DND-41 (cell line): ENCODE results near the gene DGUOK.

Experiments used
- EZH2 ChIP-seq: IDR thresholded peaks from 3 replicates; pipeline ENCODE4 v1.6.1; 2012; ENCODE audit warnings: borderline replicate concordance, low read depth, mild to moderate bottlenecking, moderate library complexity, low read length, inconsistent platforms; ENCODE audit not compliant: severe bottlenecking
- TF ChIP-seq, protein P1 (sequence below): IDR thresholded peaks from 2 replicates; pipeline ENCODE4 v1.5.1; 2012; ENCODE audit warnings: borderline replicate concordance, low read length, moderate library complexity, mild to moderate bottlenecking; ENCODE audit not compliant: poor library complexity, severe bottlenecking; ENCODE audit errors: extremely low read depth

DNA sequence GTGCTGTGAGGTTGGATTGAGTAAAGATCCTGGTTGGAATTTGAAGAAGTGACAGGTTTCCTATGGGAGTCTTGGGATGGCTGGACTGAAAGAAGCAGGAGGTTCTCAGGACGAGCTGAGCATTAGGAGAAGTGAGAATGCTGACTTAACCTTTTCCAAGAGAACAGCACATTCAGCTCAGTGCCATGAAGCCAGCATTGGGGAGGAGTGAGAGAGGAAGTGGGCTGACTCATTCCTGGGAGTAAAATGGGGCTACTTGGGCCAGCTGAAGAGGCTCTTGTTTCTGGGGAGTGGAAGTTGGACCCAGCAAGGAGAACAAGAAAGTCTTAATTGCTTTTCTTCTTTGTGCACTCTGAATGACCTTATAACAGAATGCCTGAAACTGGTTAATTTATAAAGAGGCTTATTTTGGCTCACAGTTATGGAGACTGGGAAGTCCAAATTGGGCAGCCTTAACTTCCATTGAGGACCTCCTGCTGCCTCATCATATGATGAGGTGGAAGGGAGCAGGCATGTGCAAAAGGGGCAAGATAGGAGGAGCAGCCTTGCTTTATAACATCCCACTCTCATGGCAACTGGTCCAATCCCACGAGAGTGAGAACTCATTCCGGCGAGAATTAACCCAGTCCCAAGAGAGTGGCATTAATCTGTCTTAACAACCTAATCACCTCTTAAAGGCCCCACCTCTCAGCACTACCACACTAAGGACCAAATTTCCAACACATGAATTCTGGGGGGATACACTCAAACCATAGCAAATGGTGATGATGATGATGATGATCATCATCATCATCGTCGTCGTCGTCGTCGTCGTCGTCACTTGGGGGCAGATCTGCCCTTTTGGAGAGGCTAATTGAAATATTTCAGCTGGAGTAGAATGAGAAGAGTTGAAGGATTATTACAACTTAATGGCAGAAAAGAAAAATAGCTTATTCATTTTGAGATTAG is 26.1 kb downstream of the DGUOK start:
- TF ChIP-seq, protein P1, sequence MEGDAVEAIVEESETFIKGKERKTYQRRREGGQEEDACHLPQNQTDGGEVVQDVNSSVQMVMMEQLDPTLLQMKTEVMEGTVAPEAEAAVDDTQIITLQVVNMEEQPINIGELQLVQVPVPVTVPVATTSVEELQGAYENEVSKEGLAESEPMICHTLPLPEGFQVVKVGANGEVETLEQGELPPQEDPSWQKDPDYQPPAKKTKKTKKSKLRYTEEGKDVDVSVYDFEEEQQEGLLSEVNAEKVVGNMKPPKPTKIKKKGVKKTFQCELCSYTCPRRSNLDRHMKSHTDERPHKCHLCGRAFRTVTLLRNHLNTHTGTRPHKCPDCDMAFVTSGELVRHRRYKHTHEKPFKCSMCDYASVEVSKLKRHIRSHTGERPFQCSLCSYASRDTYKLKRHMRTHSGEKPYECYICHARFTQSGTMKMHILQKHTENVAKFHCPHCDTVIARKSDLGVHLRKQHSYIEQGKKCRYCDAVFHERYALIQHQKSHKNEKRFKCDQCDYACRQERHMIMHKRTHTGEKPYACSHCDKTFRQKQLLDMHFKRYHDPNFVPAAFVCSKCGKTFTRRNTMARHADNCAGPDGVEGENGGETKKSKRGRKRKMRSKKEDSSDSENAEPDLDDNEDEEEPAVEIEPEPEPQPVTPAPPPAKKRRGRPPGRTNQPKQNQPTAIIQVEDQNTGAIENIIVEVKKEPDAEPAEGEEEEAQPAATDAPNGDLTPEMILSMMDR, result no peak
- TF ChIP-seq EZH2, result no peak
